COR-L47 (cell line): ENCODE results near the gene ZGPAT.

Experiments
- DNase-seq: peaks from one replicate; lab custom pipeline; 2025; lab: John Stamatoyannopoulos, UW

The ZGPAT gene

DNA sequence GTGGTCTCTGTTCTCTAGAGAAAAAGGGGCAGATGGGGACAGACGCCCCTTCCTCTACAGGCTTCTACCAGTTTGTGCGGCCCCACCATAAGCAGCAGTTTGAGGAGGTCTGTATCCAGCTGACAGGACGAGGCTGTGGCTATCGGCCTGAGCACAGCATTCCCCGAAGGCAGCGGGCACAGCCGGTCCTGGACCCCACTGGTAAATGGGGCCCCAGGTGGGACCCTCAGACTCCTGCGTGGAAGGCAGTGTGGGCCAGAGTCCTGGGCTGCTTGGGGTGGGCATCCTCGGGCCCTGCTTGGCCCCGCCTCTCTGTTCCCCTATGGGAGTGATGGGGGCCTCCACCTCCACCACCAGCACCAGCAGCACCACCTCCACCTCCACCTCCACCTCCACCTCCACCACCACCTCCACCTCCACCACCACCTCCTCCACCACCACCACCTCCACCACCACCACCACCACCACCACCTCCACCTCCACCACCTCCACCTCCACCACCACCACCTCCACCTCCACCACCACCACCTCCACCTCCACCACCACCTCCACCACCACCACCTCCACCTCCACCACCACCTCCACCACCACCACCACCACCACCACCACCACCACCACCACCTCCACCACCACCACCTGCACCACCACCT, 14.6 kb upstream of the ZGPAT start:
- no peak for DNase-seq

DNA sequence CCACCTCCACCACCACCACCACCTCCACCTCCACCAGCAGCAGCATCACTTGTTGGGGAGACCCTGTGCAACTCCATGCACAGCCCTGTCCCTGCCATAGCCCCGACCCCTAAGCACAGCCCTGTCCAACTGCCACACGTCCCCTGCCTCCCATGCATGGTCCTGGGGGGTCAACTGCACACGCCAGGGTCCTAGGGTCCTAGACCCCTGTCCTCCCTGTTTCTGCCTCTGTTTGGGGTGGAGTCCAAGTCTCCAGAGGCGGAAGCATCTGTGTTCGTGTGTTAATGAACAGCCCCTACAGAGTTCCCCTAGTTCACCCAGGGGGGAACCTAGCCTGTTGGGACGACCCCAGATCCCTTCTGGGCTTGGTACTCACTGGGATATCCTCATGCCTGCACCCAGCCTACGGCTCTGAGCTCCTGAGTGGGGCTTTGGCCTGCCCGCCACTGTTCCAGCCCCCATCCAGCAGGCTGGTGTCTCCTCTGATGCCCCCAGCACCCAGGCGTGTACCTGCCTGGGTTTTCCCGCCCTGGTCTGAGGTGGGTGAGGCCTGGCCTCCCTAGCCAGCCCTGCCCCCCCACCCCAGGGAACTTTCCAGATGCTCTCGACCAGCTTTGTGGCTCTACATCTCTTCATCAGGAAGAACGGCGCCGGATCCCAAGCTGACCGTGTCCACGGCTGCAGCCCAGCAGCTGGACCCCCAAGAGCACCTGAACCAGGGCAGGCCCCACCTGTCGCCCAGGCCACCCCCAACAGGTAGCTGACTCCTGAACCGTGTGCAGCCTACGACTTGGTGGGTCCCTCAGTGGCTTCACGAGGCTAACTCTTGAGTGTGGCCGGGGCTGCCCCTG, 13.9 kb upstream of the ZGPAT start:
- no peak for DNase-seq

DNA sequence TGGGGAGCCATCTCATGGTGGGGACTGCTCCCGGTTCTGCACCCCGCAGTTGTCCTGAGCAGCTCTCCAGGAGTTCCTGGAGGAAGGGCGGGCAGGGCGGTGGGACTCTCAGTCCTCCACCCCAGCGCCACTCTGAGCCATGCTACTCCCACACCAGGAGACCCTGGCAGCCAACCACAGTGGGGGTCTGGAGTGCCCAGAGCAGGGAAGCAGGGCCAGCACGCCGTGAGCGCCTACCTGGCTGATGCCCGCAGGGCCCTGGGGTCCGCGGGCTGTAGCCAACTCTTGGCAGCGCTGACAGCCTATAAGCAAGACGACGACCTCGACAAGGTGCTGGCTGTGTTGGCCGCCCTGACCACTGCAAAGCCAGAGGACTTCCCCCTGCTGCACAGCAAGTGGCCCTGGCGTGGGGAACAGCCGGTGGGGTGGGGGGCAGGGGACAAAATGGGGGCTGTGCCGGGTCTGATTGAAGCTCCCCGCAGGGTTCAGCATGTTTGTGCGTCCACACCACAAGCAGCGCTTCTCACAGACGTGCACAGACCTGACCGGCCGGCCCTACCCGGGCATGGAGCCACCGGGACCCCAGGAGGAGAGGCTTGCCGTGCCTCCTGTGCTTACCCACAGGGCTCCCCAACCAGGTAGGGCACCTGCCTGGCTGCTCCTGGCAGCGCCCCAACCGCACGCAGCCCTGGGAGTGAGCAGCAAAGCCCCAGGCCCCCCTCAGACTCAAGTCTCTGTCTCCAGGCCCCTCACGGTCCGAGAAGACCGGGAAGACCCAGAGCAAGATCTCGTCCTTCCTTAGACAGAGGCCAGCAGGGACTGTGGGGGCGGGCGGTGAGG, 13.0 kb upstream of the ZGPAT start:
- DNase-seq: no peak

- no peak for DNase-seq
These were observed 12.2 kb upstream of the ZGPAT start for GRCh38 chr20:63695424-63696305.

DNA sequence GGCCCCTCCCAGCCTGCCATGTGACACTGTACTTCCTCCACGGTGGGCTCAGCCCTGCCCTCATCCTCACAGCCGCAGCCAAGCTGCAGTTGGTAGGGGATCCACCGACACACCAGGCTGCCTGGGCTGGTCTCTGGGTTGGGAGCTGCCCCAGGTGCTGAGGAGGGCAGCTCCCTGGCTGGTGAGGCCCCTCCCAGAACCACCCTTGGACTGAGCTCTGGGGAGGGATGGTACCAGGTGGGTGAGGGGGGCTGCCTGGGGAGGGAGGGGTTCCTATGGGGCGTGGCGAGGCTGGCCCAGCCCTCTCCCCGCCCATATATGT, 11.6 kb upstream of the ZGPAT start:
- no peak for DNase-seq

DNA sequence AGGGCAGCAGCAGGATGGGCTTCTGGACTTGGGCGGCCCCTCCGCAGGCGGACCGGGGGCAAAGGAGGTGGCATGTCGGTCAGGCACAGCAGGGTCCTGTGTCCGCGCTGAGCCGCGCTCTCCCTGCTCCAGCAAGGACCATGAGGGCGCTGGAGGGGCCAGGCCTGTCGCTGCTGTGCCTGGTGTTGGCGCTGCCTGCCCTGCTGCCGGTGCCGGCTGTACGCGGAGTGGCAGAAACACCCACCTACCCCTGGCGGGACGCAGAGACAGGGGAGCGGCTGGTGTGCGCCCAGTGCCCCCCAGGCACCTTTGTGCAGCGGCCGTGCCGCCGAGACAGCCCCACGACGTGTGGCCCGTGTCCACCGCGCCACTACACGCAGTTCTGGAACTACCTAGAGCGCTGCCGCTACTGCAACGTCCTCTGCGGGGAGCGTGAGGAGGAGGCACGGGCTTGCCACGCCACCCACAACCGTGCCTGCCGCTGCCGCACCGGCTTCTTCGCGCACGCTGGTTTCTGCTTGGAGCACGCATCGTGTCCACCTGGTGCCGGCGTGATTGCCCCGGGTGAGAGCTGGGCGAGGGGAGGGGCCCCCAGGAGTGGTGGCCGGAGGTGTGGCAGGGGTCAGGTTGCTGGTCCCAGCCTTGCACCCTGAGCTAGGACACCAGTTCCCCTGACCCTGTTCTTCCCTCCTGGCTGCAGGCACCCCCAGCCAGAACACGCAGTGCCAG, 11.0 kb upstream of the ZGPAT start, which contains the start of gene TNFRSF6B:
TNFRSF6B (plus strand) TSS at position 25 of the 729 bp plus-strand sequence; CDS start at position 141, 116 bp downstream.
- DNase-seq: no peak

DNA sequence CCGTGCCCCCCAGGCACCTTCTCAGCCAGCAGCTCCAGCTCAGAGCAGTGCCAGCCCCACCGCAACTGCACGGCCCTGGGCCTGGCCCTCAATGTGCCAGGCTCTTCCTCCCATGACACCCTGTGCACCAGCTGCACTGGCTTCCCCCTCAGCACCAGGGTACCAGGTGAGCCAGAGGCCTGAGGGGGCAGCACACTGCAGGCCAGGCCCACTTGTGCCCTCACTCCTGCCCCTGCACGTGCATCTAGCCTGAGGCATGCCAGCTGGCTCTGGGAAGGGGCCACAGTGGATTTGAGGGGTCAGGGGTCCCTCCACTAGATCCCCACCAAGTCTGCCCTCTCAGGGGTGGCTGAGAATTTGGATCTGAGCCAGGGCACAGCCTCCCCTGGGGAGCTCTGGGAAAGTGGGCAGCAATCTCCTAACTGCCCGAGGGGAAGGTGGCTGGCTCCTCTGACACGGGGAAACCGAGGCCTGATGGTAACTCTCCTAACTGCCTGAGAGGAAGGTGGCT, 10.4 kb upstream of the ZGPAT start:
- DNase-seq: no peak

DNA sequence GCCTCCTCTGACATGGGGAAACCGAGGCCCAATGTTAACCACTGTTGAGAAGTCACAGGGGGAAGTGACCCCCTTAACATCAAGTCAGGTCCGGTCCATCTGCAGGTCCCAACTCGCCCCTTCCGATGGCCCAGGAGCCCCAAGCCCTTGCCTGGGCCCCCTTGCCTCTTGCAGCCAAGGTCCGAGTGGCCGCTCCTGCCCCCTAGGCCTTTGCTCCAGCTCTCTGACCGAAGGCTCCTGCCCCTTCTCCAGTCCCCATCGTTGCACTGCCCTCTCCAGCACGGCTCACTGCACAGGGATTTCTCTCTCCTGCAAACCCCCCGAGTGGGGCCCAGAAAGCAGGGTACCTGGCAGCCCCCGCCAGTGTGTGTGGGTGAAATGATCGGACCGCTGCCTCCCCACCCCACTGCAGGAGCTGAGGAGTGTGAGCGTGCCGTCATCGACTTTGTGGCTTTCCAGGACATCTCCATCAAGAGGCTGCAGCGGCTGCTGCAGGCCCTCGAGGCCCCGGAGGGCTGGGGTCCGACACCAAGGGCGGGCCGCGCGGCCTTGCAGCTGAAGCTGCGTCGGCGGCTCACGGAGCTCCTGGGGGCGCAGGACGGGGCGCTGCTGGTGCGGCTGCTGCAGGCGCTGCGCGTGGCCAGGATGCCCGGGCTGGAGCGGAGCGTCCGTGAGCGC, 9.8 kb upstream of the ZGPAT start:
- no peak for DNase-seq

DNA sequence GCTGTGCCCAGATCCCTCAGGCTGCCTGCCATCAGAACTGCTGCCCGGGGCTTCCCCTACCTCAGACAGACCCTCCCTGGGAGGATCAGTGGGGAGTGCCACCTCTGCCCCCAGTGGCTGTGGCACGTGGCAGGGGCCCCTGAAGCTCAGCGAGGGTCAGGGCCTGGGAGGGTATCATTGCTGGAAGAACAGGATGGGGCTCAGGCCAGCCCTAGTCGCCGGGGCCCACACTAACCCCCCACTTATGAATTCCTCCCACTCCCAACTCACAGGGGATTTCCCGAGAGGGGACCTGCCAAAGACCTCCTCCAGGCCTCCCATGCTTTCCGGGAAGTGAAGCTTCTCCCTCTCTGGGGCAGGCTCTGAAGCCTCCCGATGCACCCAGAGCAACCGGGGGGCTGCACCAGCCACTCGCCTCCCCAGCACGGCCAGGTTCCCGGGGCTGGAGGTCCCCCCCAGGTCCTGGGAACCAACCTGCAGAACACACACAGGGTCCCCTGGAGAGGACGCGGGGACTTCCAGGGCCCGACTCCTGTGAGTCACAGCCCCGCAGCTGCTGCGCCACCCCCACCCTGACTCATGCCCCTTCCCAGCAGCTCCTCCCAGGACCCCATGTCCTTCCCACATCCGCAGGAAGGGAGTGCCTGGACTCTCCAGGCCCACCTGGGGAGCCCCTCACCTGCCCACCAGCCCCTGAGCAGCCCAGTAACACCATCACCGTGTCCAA, 8.9 kb upstream of the ZGPAT start:
- DNase-seq: no peak

GRCh38 chr20:63699466-63700198, 8.2 kb upstream of the ZGPAT start:
- DNase-seq: no peak

- DNase-seq: no peak
These were observed 7.4 kb upstream of the ZGPAT start for GRCh38 chr20:63700199-63701050.

GRCh38 chr20:63701051-63701328, 6.8 kb upstream of the ZGPAT start:
- no peak for DNase-seq

DNA sequence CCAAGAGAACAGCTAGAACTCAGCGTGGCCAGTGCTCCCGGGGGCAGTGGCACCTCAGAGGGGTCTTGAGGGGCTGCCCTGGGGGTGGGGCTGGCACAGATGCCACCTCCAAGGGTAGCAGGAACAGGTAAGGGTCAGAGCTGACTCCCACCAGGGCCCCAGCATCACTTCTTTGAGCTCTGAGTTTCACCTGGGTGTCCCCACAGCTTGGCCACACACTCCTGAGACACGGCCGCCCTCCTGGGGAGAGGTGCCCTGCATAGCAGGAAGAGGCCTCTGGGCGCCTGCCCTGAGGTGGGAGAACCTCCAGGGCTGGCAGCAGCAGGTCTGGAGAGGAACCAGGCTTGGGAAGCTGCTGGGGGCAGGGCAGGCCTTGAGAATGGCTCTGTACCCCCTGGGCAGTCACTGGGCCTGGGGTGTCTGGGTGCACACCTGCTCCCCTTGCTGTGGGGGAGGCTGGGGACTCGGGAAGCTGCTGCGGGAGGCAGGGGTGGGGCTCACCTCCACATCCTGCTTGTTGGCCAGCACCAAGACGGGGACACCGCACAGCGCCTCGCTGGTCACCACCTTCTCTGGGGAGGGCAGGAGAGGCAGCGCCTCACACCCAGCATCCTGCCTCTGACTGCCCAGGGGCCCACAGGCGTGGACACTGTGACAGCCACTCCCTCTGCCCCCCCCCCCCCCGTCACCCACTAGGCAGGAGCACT, 6.4 kb upstream of the ZGPAT start:
- no peak for DNase-seq

DNA sequence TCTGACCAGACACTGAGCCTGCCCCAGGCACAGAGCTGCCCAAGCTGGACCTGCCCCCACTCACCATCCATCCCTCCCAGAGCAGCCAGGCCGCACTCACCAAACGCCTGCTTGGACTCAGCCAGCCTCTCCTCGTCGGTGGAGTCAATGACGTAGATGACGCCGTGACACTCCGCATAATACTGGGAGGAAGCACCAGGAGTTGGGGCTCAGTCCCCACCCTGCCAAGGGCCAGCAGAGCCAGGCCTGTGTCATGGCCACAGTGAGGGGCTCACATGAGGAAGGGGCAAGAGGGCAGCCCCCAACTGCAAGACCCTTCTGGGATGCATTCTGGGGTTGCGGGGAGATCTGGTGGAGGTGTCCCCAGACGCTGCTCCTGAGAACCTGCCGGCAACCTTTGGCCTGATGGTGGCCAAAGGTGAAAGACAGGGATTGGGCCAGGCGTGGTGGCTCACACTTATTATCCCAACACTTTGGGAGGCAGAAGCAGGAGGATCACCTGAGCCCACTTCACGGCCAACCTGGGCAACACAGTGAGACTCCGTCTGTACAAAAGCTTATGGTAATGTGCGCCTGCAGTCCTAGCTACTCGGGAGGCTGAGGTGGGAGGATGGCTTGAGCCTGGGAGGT, 5.7 kb upstream of the ZGPAT start:
- DNase-seq: no peak

- no peak for DNase-seq
These were observed 4.9 kb upstream of the ZGPAT start for GRCh38 chr20:63702751-63703470.

GRCh38 chr20:63703471-63703975, 4.3 kb upstream of the ZGPAT start:
- DNase-seq: no peak
